ENCODE data around the gene ARHGEF37. TPM values are rescaled to one million over a fixed set of nuclear protein-coding genes. Genes with fewer than 3 reads are reported as not detected.

ARHGEF37 gene
- total RNA-seq, 1 experiment from 2014 or later, result 0.64 TPM

DNA sequence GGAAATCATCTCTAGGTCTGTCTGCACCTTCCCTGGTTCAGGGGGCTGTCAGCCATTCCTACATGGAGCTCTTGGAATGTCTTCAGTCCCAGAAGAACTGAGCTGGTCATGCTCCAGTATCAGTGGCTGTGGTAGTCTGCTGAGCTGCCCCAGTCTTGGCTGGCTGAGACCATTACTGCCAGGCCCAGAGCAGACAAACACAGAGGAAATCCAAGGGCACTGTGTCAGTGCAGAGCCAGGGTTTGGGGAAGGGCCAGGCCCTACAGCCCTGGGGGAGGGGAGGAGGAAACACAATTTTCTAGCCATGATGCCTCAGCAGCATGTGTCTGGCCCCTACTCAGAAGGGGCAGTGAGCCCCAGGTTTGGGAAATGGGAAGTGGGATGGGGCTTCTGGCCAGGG is 58.4 kb downstream of the ARHGEF37 start:
- no peak overlapping the region for H3K4me3 ChIP-seq (ENCODE audit: low read depth, low read length, poor library complexity, severe bottlenecking)
- no peaks in the 10 kb centered on the region for H3K9me3 ChIP-seq (ENCODE audit: low read depth, low read length, poor library complexity, severe bottlenecking)
- TF ChIP-seq, protein P1, sequence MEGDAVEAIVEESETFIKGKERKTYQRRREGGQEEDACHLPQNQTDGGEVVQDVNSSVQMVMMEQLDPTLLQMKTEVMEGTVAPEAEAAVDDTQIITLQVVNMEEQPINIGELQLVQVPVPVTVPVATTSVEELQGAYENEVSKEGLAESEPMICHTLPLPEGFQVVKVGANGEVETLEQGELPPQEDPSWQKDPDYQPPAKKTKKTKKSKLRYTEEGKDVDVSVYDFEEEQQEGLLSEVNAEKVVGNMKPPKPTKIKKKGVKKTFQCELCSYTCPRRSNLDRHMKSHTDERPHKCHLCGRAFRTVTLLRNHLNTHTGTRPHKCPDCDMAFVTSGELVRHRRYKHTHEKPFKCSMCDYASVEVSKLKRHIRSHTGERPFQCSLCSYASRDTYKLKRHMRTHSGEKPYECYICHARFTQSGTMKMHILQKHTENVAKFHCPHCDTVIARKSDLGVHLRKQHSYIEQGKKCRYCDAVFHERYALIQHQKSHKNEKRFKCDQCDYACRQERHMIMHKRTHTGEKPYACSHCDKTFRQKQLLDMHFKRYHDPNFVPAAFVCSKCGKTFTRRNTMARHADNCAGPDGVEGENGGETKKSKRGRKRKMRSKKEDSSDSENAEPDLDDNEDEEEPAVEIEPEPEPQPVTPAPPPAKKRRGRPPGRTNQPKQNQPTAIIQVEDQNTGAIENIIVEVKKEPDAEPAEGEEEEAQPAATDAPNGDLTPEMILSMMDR (conservative IDR thresholded peaks at IDR 0.05; ENCODE audit: low read depth, low read length), result no peak
- TF ChIP-seq EZH2 (IDR thresholded peaks at IDR 0.05; ENCODE audit: borderline replicate concordance, low read depth, low read length, poor library complexity, severe bottlenecking), result no peak
- no peak for DNase-seq (ENCODE audit: low spot score)
- POLR2A ChIA-PET (ENCODE audit: low non-redundant PET), result no interaction called here
- no peaks in the 10 kb centered on the region for H3K36me3 ChIP-seq (ENCODE audit: insufficient read depth, low read length, poor library complexity, severe bottlenecking)
- CTCF ChIA-PET, result no interaction called here
- H3K27ac ChIP-seq (ENCODE audit: low read depth, low read length, poor library complexity, severe bottlenecking), result no peak overlapping the region
- BruUV-seq (replicated peaks), result no TSS peak
- intact Hi-C loops (cut with micrococcal nuclease; ENCODE audit: unreplicated experiment), result loop anchor here (5.0 kb wide), 1 partner anchor 798 kb away; no protein-coding TSS in a partner anchor
- H3K4me1 ChIP-seq (ENCODE audit: insufficient read depth, low read length, poor library complexity, severe bottlenecking), result no peaks in the 10 kb centered on the region
- no peaks in the 10 kb centered on the region for H3K27me3 ChIP-seq (replicated peaks; ENCODE audit: insufficient read depth, low read depth, low read length, poor library complexity)

DNA sequence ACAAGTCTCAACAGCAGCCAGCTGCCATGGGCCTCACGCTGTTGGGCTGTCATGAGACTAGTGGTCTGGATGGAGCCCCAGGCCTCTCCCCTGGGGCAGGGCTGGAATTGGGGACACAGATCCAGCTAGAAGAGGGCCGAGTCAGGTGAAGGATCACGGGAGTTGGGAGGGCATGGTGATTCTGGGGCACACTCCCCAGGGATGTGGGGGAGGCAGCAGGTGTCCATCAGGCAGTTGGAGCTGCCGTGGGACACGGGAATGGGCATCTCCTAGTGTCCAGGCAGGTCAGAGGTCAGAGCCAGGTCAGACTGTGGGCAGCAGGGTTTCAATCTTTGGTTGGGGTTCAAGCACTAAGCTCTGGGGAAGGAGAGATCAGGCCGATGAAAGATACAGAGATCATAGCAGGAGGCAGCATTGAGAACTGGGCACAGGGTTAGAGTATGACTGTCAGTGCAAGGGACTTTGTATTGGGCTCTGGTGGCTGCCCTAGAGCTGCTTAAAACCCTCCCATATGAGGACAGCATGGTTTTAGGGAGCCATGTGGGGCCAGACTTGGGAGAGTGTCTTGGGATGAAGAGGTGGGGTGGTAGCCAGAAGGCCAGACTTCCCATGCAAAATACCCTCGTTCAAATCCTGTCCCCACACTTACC is 59.2 kb downstream of the ARHGEF37 start:
- no peaks in the 10 kb centered on the region for H3K27me3 ChIP-seq (replicated peaks; ENCODE audit: insufficient read depth, low read depth, low read length, poor library complexity)
- DNase-seq (ENCODE audit: low spot score), result no peak
- H3K9me3 ChIP-seq (ENCODE audit: low read depth, low read length, poor library complexity, severe bottlenecking), result no peaks in the 10 kb centered on the region
- no peaks in the 10 kb centered on the region for H3K4me1 ChIP-seq (ENCODE audit: insufficient read depth, low read length, poor library complexity, severe bottlenecking)
- H3K36me3 ChIP-seq (ENCODE audit: insufficient read depth, low read length, poor library complexity, severe bottlenecking), result no peaks in the 10 kb centered on the region
- BruUV-seq (replicated peaks), result no TSS peak
- intact Hi-C loops (cut with micrococcal nuclease; ENCODE audit: unreplicated experiment), result no loop called here
- no peak overlapping the region for H3K27ac ChIP-seq (ENCODE audit: low read depth, low read length, poor library complexity, severe bottlenecking)
- TF ChIP-seq, protein P1 (conservative IDR thresholded peaks at IDR 0.05; ENCODE audit: low read depth, low read length), result no peak
- no peak for TF ChIP-seq EZH2 (IDR thresholded peaks at IDR 0.05; ENCODE audit: borderline replicate concordance, low read depth, low read length, poor library complexity, severe bottlenecking)
- H3K4me3 ChIP-seq (ENCODE audit: low read depth, low read length, poor library complexity, severe bottlenecking), result no peak overlapping the region
- ChIA-PET CTCF (no interaction called here), POLR2A (ENCODE audit: low non-redundant PET) (no interaction called here)

DNA sequence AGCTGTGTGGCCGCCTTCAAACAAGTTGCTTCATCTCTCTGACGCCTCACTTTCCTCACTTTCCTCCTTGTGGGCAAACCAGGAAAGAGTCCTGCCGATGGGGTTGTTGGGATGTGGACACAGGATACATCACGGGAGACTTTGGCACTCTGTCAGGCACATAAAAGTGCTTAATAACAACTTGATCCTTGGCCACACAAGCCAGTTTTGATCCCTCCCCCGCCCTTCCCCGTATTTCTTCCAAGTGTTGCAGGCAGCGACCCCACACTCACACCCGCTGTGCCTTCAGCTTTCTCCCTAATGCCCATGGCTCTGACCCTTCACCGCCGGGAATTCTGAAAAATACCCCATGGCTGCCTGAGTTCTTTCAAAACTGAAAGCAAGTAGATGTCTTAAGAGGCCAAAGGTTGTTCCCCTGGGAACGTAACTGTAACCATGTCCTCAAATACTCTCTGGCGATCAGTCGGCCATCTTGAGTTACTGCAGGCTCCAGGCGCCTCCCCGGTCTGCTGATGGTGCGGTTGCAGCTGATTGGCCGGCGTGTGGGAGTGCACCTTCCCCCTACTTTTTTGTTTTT is 59.8 kb downstream of the ARHGEF37 start:
- TF ChIP-seq EZH2 (IDR thresholded peaks at IDR 0.05; ENCODE audit: borderline replicate concordance, low read depth, low read length, poor library complexity, severe bottlenecking), result no peak
- TF ChIP-seq, protein P1 (conservative IDR thresholded peaks at IDR 0.05; ENCODE audit: low read depth, low read length), result no peak
- BruUV-seq (replicated peaks), result no TSS peak
- ChIA-PET CTCF (interaction anchor here (0.7 kb wide), 1 partner anchor 446 kb away, joined by 4 read pairs; no protein-coding TSS in a partner anchor), POLR2A (ENCODE audit: low non-redundant PET) (no interaction called here)
- no peaks in the 10 kb centered on the region for H3K9me3 ChIP-seq (ENCODE audit: low read depth, low read length, poor library complexity, severe bottlenecking)
- no peak overlapping the region for H3K4me3 ChIP-seq (ENCODE audit: low read depth, low read length, poor library complexity, severe bottlenecking)
- DNase-seq (ENCODE audit: low spot score), result no peak
- intact Hi-C loops (cut with micrococcal nuclease; ENCODE audit: unreplicated experiment), result no loop called here
- H3K4me1 ChIP-seq (ENCODE audit: insufficient read depth, low read length, poor library complexity, severe bottlenecking), result no peaks in the 10 kb centered on the region
- no peaks in the 10 kb centered on the region for H3K27me3 ChIP-seq (replicated peaks; ENCODE audit: insufficient read depth, low read depth, low read length, poor library complexity)
- no peak overlapping the region for H3K27ac ChIP-seq (ENCODE audit: low read depth, low read length, poor library complexity, severe bottlenecking)
- H3K36me3 ChIP-seq (ENCODE audit: insufficient read depth, low read length, poor library complexity, severe bottlenecking), result no peaks in the 10 kb centered on the region

Data from A673 (cell line).